Ureter (tissue), 1 donor: ENCODE measurements around the gene OR2T6. TPM values are rescaled to one million over a fixed set of nuclear protein-coding genes. Genes with fewer than 3 reads are reported as not detected.
"Not testable (repeated sequence)": the region's sequence is repeated elsewhere in the genome, so short reads cannot be mapped to it uniquely, and the experiment has no call there.

Experiments
- DNase-seq: peaks from one replicate; pipeline ENCODE4 v3.0.0-alpha.2; 2020; ENCODE audit warnings: low spot score
- total RNA-seq: library from RNA; stranded (reverse); gene quantifications from one replicate; pipeline ENCODE4 v1.2.4, GENCODE V29; 2023
- donor health status: DM: yes; HTN: yes; CAD: no.

OR2T6 gene
- total RNA-seq, 1 donor from 2014 or later = not detected

GRCh38 chr1:248433811-248434415 lies 58.4 kb downstream of the OR2T6 start:
- not testable (repeated sequence) for DNase-seq

GRCh38 chr1:248434913-248435312 lies 59.4 kb downstream of the OR2T6 start:
- DNase-seq = not testable (repeated sequence)

- not testable (repeated sequence) for DNase-seq
Observed at GRCh38 chr1:248436303-248436702, 60.8 kb downstream of the OR2T6 start.

GRCh38 chr1:248438668-248439067 lies 63.1 kb downstream of the OR2T6 start:
- not testable (repeated sequence) for DNase-seq

GRCh38 chr1:248439283-248439682 lies 63.7 kb downstream of the OR2T6 start:
- not testable (repeated sequence) for DNase-seq

Other genes starting within 250 kb of the OR2T6 start
- not detected for gene OR2M5, start 230.6 kb upstream of the OR2T6 start, total RNA-seq
- not detected for gene OR2M2, start 200.9 kb upstream of the OR2T6 start, total RNA-seq
- gene OR2M3, start 178.5 kb upstream of the OR2T6 start, total RNA-seq = not detected
- gene OR2M4, start 144.3 kb upstream of the OR2T6 start, total RNA-seq = not detected
- not detected for gene OR2T33, start 97.8 kb upstream of the OR2T6 start, total RNA-seq
- gene OR2T12, start 72.3 kb upstream of the OR2T6 start, total RNA-seq = not detected
- not detected for gene OR2M7, start 51.2 kb upstream of the OR2T6 start, total RNA-seq
- gene OR14C36, start 27.0 kb upstream of the OR2T6 start, total RNA-seq = not detected
- gene OR2T4, start 14.1 kb upstream of the OR2T6 start, total RNA-seq = not detected
- gene OR2T1, start 27.3 kb downstream of the OR2T6 start, total RNA-seq = not detected
- not detected for gene OR2T2, start 69.9 kb downstream of the OR2T6 start, total RNA-seq
- not detected for gene OR2T3, start 97.6 kb downstream of the OR2T6 start, total RNA-seq
- not detected for gene OR2T5, start 112.8 kb downstream of the OR2T6 start, total RNA-seq
- not detected for gene OR2G6, start 132.3 kb downstream of the OR2T6 start, total RNA-seq
- gene OR2T29, start 187.0 kb downstream of the OR2T6 start, total RNA-seq = not detected
- not detected for gene OR2T34, start 199.0 kb downstream of the OR2T6 start, total RNA-seq
- gene OR2T10, start 222.0 kb downstream of the OR2T6 start, total RNA-seq = not detected